Stimulated activated CD8-positive, alpha-beta memory T cell treated with anti-CD3 and anti-CD28 coated beads, Interleukin-4, amount 100 ng/mL, for 48 hours (primary cell): ENCODE results near the gene ZFP92.
"Not testable (repeated sequence)": the region's sequence is repeated elsewhere in the genome, so short reads cannot be mapped to it uniquely, and the experiment has no call there.

Experiments
- DNase-seq: peaks from one replicate; pipeline ENCODE4 v3.0.0-alpha.2; 2020

ZFP92 gene, protein sequence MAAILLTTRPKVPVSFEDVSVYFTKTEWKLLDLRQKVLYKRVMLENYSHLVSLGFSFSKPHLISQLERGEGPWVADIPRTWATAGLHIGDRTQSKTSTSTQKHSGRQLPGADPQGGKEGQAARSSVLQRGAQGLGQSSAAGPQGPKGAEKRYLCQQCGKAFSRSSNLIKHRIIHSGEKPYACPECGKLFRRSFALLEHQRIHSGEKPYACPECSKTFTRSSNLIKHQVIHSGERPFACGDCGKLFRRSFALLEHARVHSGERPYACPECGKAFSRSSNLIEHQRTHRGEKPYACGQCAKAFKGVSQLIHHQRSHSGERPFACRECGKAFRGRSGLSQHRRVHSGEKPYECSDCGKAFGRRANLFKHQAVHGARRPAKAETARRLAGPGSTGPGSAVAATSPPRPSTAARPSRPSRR

DNA sequence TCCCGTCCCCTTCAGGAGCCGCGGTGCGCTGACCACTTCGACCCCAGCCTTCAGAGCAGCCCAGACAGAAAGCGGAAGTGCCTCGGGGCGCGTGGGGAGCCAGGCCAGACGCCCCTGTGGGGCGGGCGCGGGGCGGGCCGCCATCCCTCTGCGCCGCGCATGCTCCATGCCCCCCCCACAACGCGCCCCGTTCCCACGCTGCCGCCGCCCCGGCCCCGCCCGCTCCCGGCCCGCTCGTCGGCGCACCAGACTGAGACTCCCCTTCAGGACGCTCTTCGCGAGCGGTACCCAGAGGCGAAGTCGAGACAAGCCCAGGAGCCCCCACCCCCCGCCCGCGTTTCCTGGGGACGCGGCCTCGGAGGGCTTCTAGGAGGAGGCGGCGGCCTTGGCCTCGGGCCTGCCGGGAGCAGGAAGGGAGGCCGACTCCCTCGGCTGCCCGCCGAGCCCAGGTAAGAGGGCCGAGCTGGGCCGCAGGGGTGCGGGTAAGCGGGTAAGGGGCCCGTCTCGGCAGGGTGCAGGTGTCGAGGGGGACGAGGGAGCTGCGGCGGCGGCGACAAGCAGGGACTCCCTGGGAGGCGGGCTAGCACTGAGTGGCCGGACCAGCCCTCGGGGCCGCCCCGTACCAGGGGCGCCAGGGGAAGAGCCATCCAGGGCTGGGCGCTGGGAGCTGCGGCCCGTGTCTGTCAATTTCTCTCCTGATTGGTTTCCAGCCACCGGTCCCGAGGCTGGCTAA lies at the start of gene ZFP92:
Gene ZFP92 (plus strand): TSS at position 218 of the 733 bp plus-strand sequence. CDS start 6,851 bp downstream, outside the sequence.
- DNase-seq, result peak; percentile 31

GRCh38 chrX:153361781-153362397 lies 49.4 kb upstream of the ZFP92 start:
- DNase-seq, result no peak

- DNase-seq, result no peak
These were observed 45.6 kb upstream of the ZFP92 start for GRCh38 chrX:153365670-153366069.

DNA sequence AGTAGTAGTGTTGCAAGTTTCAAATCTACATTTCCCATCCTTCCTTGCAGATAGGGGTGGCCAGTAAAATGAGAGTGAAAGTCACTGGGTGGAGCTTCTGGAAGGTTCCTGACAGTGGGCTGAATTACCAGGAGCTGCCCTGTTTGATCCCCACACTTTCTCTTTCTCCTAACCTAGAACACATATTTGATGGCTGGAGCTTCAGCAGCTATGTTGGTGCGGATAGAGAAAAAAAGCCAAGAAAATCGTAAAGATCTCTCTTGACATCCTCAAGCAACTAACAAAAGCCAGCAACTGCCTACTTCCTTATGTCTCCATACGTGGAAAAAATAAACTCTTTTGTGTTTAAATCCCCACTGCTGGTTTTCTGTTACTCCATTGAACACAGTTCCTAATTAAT lies 45.2 kb upstream of the ZFP92 start:
- no peak for DNase-seq

GRCh38 chrX:153366878-153367538 lies 44.3 kb upstream of the ZFP92 start:
- DNase-seq, result no peak

- no peak for DNase-seq
These were observed 40.8 kb upstream of the ZFP92 start for GRCh38 chrX:153370293-153371055.

GRCh38 chrX:153371256-153371655 lies 40.0 kb upstream of the ZFP92 start:
- no peak for DNase-seq

- DNase-seq, result no peak
These were observed 38.3 kb upstream of the ZFP92 start for GRCh38 chrX:153372949-153373348.

DNA sequence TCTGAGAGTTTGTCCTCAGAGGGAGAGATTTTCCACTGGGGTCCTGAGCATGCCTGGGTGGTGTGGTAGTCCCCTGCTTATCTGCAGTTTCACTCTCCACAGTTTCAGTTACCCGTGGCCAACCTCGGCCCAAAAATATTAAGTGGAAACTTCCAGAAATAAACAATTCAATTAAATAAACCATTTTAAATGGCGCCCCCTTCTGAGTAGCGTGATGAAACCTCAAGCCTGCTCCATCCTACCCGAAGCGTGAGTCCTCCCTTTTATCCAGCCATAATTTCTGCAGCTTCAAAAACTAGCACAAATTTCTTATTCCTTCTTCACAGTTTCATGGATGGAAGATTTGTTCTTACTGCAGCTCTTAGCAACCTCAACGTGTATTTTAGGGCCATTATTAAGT lies 36.8 kb upstream of the ZFP92 start:
- DNase-seq, result no peak

- DNase-seq, result no peak
These were observed 35.7 kb upstream of the ZFP92 start for GRCh38 chrX:153375571-153375970.

- no peak for DNase-seq
These were observed 33.5 kb upstream of the ZFP92 start for GRCh38 chrX:153377727-153378126.

DNA sequence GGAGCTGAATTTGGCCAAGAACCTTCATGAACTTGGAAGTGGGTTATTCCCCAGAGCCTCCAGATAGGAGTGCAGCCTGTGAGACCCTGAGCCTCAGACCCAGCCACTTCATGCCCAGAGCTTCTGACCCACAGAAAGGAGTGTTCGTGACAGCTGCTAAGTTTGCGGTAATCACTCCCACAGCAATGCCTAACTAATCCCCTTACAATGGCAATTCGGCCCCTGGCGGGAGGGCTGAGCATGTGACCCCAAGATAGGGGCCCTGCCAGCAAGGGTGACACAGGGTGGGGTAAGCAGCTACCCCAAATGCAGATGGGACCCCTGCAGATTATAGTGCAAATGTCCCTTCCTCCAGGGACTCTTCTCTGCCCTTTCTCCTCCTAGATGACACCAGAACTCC lies 32.7 kb upstream of the ZFP92 start:
- DNase-seq, result no peak

- DNase-seq, result no peak
These were observed 31.8 kb upstream of the ZFP92 start for GRCh38 chrX:153379508-153379907.

GRCh38 chrX:153379971-153380581 lies 31.2 kb upstream of the ZFP92 start:
- DNase-seq, result no peak

DNA sequence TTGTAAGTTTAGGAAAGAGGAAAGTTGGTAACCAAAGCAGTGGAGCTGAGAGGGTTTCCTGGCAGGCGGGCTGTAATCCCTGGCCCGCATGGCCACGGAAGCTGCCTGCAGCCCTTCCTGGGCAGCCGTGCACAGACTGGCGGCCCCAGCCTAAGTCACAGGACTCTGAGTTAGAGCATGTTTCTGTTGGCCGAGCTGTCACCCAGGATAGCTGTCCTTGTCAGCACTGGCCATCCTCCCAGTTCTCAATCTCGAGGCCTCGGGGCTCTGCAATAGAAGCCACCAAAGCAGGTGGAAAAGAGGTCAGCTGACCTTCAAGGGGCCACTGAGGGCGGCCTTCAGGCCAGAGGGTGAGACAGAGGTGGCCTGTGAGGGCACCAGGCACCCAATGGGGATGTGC lies 30.6 kb upstream of the ZFP92 start:
- DNase-seq, result no peak

DNA sequence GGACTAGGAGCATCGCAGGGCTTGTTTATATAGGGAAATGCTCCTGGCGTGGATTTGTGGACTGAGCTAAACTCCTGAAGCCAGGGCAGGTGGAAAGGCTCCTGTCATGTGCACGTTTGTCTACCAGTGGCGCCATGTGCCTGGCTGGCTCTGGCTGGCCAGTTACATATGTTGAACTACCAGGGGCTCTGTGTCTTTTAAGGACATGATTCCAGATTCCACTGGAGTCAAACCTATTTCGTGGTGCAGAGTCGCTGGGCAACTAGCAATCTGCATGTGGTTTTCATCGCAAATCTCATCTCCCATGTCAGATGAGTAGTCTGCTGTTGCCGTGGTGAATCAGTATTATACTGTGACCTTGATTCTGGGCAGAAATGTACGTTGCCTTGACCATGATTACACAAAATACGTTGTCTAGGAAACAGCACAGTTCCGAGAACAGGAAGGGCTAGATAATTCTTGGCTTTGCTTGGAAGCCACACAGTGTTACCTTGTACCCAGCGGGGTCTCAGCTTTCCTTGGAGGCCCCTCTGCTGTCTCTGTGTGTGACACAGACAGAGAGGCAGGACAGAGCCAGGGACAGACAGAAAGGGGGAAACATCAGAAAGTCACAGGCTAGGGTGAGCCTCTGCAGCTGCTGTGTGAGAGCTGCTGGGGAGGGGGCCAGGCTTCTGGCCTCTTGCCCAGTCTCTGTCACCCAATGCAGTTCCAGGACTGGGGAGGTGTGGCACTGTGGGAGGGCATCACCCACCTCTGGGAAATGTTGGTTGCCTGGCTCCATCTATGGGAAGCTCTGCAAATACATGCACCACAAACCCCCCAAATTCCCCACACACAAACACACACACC lies 29.4 kb upstream of the ZFP92 start:
- DNase-seq, result peak; percentile 30

GRCh38 chrX:153382563-153383482 lies 28.4 kb upstream of the ZFP92 start:
- no peak for DNase-seq

DNA sequence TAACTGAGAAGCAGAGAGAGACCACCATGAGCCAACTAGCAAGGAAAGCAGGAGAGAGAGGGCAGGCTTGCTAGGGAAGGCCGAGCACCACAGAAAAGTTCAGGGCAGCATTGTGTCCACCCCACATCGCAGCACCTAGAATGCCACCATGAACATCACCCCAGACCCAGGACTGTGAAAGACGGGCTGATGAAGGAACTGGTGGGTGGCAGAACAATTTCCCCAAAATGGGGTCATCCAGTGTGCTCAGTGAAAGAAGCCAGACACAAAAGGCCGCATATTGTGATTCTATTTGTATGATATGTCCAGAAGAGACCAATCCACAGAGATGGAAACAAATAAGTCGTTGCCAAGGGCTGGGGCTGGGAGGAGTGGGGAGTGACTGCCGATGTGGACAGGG lies 26.9 kb upstream of the ZFP92 start:
- DNase-seq, result no peak

DNA sequence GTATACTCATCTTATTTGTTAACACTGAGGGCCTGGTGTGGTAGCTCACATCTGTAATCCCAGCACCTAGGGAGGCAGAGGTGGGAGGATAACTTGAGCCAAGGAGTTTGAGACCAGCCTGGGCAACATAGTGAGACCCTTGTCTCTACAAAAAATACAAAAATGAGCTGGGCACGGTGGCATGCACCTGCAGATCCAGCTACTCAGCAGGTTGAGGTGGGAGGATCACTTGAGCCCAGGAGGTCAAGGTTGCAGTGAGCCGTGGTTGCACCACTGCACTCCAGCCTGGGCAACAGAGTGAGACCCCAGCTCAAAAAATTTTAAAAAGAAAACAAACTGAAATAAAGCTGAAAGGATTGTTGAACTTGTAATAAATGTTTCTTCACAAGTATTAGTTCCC lies 26.3 kb upstream of the ZFP92 start:
- DNase-seq, result not testable (repeated sequence)

- no peak for DNase-seq
These were observed 25.2 kb upstream of the ZFP92 start for GRCh38 chrX:153386097-153386496.
